ENCODE measurements around the gene GSE1. TPM values are rescaled to one million over a fixed set of nuclear protein-coding genes. Genes with fewer than 3 reads are reported as not detected.
A peak's percentile ranks its signal among the peaks of the same experiment; 100 is the strongest.

Gene GSE1
- total RNA-seq, 4 donors from 2014 or later: 23.4 to 65.5 (median 52.5) TPM

GRCh38 chr16:85584819-85585282 lies 28.3 kb upstream of the GSE1 start:
- H3K27ac ChIP-seq: no peak overlapping the region
- no peak overlapping the region for H3K4me3 ChIP-seq
- TF ChIP-seq, protein P1, sequence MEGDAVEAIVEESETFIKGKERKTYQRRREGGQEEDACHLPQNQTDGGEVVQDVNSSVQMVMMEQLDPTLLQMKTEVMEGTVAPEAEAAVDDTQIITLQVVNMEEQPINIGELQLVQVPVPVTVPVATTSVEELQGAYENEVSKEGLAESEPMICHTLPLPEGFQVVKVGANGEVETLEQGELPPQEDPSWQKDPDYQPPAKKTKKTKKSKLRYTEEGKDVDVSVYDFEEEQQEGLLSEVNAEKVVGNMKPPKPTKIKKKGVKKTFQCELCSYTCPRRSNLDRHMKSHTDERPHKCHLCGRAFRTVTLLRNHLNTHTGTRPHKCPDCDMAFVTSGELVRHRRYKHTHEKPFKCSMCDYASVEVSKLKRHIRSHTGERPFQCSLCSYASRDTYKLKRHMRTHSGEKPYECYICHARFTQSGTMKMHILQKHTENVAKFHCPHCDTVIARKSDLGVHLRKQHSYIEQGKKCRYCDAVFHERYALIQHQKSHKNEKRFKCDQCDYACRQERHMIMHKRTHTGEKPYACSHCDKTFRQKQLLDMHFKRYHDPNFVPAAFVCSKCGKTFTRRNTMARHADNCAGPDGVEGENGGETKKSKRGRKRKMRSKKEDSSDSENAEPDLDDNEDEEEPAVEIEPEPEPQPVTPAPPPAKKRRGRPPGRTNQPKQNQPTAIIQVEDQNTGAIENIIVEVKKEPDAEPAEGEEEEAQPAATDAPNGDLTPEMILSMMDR (IDR thresholded peaks at IDR 0.05): no peak
- TF ChIP-seq POLR2A (IDR thresholded peaks at IDR 0.05): no peak
- H3K9me3 ChIP-seq: no peaks in the 10 kb centered on the region
- WGBS, 2 donors (ENCODE audit: low coverage in 1 of 2): 86% methylated on average over 5 of the region's 20 CpGs; no CpG with 5 or more reads in 1 of the 2 donors
- H3K4me1 ChIP-seq: peaks cover 0 to 56% (median 5%) of the 10 kb centered on the region in 3 donors
- H3K27me3 ChIP-seq: no peaks in the 10 kb centered on the region
- no peak for ATAC-seq
- no peaks in the 10 kb centered on the region for H3K36me3 ChIP-seq

DNA sequence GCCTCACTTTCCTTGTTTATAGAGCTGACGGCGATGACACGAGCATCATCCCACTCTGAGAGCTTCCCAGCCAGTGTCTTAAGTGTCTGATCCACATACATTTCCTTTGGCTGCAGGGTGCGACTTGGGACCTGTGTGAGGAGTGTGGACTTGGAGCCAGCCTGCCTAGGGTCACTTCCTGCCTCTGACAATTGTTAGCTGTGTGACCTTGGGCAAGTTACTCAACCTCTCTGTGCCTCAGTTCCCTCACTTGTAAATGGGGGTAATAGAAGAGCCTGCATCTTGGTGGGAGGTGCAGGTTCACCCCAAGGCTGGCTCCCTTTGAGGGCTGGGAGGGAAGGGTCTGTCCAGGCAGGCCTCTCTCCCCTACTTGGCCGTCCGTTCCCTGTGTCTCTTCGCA lies 27.4 kb upstream of the GSE1 start:
- Histone ChIP-seq H3K27ac (no peak overlapping the region), H3K9me3 (no peaks in the 10 kb centered on the region), H3K36me3 (no peaks in the 10 kb centered on the region), H3K4me1 (peaks cover 0 to 47% (median 0%) of the 10 kb centered on the region in 3 donors), H3K27me3 (no peaks in the 10 kb centered on the region), H3K4me3 (no peak overlapping the region)
- 80% methylated on average over 3 of the region's 7 CpGs; no CpG with 5 or more reads in 1 of the 2 donors for whole genome bisulfite sequencing, 2 donors (ENCODE audit: low coverage in 1 of 2)
- TF ChIP-seq POLR2A (IDR thresholded peaks at IDR 0.05) (no peak), EP300 (IDR thresholded peaks at IDR 0.05) (no peak), POLR2AphosphoS5 (IDR thresholded peaks at IDR 0.05) (no peak)
- TF ChIP-seq, protein P1 (IDR thresholded peaks at IDR 0.05): no peak
- ATAC-seq: no peak

GRCh38 chr16:85586380-85587104 lies 26.6 kb upstream of the GSE1 start:
- TF ChIP-seq, protein P1 (IDR thresholded peaks at IDR 0.05): no peak
- TF ChIP-seq EP300 (IDR thresholded peaks at IDR 0.05) (no peak), POLR2AphosphoS5 (IDR thresholded peaks at IDR 0.05) (no peak), POLR2A (IDR thresholded peaks at IDR 0.05) (no peak)
- 57% methylated on average over 11 of the region's 31 CpGs; no CpG with 5 or more reads in 1 of the 2 donors for WGBS, 2 donors (ENCODE audit: low coverage in 1 of 2)
- Histone ChIP-seq H3K4me3 (no peak overlapping the region), H3K27ac (no peak overlapping the region), H3K9me3 (no peaks in the 10 kb centered on the region), H3K36me3 (no peaks in the 10 kb centered on the region), H3K4me1 (peaks cover 0 to 45% (median 0%) of the 10 kb centered on the region in 3 donors), H3K27me3 (no peaks in the 10 kb centered on the region)
- peak; percentile 40 for ATAC-seq

DNA sequence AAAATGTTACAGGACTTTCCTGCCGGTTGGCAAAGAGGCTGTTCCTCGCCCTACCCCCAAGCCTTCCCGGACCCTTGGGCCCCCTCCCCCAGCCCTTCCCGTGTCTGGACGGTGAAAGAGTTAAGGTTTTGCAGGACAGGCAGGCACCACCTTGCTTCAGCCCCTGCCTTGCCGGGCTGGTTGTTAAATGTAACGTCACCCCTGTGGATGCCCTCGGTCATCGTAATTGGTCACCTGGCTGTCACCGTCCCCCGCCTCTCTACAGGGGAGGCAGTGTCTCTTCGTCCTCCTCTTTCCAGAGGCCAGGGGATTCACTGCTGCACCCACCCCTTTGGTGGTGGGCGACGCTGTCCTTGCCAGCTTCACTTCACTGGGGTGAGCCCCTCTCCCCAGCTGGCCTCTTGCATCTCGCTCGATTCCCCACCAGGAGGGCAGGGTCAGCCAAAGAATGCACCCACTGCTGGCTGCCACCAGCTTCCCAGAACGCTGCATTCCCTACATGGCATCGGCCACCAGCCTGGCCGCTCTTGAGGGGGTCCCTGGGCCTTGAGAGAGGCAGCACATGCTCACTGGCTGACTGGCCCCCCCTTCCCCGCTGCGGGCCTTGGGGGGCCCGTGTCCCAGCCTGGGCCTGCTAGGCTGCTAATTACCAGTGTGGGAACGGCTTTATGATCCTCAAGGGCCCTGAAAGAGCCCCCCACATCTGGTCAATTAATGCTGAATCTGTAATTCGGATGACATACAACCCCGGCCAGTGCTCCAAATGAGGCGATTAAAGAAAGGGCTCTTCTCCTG lies 25.2 kb upstream of the GSE1 start:
- TF ChIP-seq POLR2AphosphoS5 (IDR thresholded peaks at IDR 0.05): no peak
- TF ChIP-seq EP300 (IDR thresholded peaks at IDR 0.05): no peak
- no peak for TF ChIP-seq POLR2A (IDR thresholded peaks at IDR 0.05)
- TF ChIP-seq, protein P1 (IDR thresholded peaks at IDR 0.05): no peak
- no peaks in the 10 kb centered on the region for H3K36me3 ChIP-seq
- WGBS, 2 donors (ENCODE audit: low coverage in 1 of 2): 93 to 96% methylated on average over 8 to 10 of the region's 26 CpGs

More for the DNA sequence above, 25.2 kb upstream of the GSE1 start:
- no peak for ATAC-seq
- Histone ChIP-seq H3K4me3 (no peak overlapping the region), H3K9me3 (no peaks in the 10 kb centered on the region), H3K27me3 (no peaks in the 10 kb centered on the region), H3K27ac (no peak overlapping the region), H3K4me1 (peaks cover 0 to 33% (median 0%) of the 10 kb centered on the region in 3 donors)
